Gastroesophageal sphincter (tissue), 4 donors: Measurements from ENCODE around the gene ELMOD2. TPM values are rescaled to one million over a fixed set of nuclear protein-coding genes. Genes with fewer than 3 reads are reported as not detected.
A peak's percentile ranks its signal among the peaks of the same experiment; 100 is the strongest.

ENCODE experiments used
- ATAC-seq: fragments of 150-250 bp; one replicate; pipeline ENCODE4 v1.9.1; 2016; ENCODE audit warnings: mild to moderate bottlenecking, moderate library complexity
- H3K27ac ChIP-seq, 4 donors: fragments of 200-600 bp; sonication (generic) in 3 of 4; 1 replicate in 3 of 4; 2 replicates in 1 of 4; pipeline ENCODE4 v1.5.1; 2016 to 2019
- H3K27me3 ChIP-seq: fragments of 200-600 bp; sonication (generic); one replicate; pipeline ENCODE4 v1.5.1; 2019
- H3K36me3 ChIP-seq, 2 donors: fragments of 200-600 bp; sonication (generic); one replicate each; pipeline ENCODE4 v1.5.1; 2019; ENCODE audit warnings: control low read depth in 1 of 2
- H3K4me1 ChIP-seq, 3 donors: fragments of 200-600 bp; sonication (generic); 1 replicate in 2 of 3; 2 replicates in 1 of 3; pipeline ENCODE4 v1.5.1; 2016 to 2019; ENCODE audit warnings: control low read depth in 2 of 3
- H3K4me3 ChIP-seq, 2 donors: fragments of 200-600 bp; sonication (generic); one replicate each; pipeline ENCODE4 v1.5.1; 2019; ENCODE audit warnings: mild to moderate bottlenecking in 1 of 2, moderate library complexity in 1 of 2
- H3K9me3 ChIP-seq, 3 donors: fragments of 200-600 bp; sonication (generic); one replicate each; pipeline ENCODE4 v1.5.1; 2017 to 2019; ENCODE audit warnings: control low read depth in 2 of 3
- EP300 ChIP-seq: sonication (generic); formaldehyde crosslinking; IDR thresholded peaks from one replicate; pipeline ENCODE4 v1.6.1; 2017; ENCODE audit warnings: antibody characterized with exemption, mild to moderate bottlenecking
- POLR2A ChIP-seq, 2 donors: fragments of 450-650 bp; IDR thresholded peaks; one replicate each; pipeline ENCODE4 v1.6.1; 2017; ENCODE audit warnings: antibody characterized with exemption in 2 of 2, mild to moderate bottlenecking in 2 of 2, moderate library complexity in 1 of 2
- POLR2AphosphoS5 ChIP-seq: sonication (generic); formaldehyde crosslinking; IDR thresholded peaks from one replicate; pipeline ENCODE4 v1.6.1; 2017; ENCODE audit warnings: antibody characterized with exemption
- WGBS, 2 donors: methylation state at CpG; one replicate each; pipeline ENCODE4 v1.1.5; 2018; ENCODE audit warnings: low coverage in 1 of 2; 5-methylcytosine and 5-hydroxymethylcytosine counted together
- total RNA-seq, 4 donors: library from RNA; depleted of rRNA; stranded (reverse); fragments of >200 nt; gene quantifications; one replicate each; pipeline ENCODE4 v1.1.0, GENCODE V29; 2016
- TF ChIP-seq, protein P1 (sequence below), 4 experiments: fragments of 200-600 bp in 2 of 4; fragments of 450-650 bp in 2 of 4; sonication (generic) in 1 of 4; IDR thresholded peaks; one replicate each; pipeline ENCODE4 v1.5.1; 2017 to 2019; ENCODE audit warnings: antibody characterized with exemption in 4 of 4, mild to moderate bottlenecking in 2 of 4, moderate library complexity in 2 of 4

ELMOD2 gene
- total RNA-seq, 4 donors from 2014 or later: 14.1 to 25.2 (median 20.2) TPM

DNA sequence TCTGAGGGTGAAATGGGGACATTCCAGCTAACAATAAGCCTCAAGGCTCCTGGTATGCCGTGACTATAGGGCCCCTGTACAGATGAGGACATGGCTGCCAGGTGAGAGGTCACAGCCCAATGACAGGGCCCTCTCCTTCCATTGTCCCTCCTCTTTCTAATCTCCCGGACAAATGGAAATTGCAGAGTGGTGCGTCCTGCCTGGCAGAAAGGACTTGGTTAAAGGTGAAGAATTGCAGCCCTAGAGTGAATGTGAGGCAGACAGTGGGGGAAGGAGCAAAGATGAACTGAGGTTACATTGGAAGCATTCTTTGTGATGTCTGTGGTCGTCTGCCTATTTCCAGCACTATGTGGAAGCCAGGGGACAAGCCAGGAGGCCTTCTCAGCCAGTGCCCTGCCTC lies 51.5 kb downstream of the ELMOD2 start:
- no peak for ATAC-seq
- Histone ChIP-seq H3K4me1 (peaks cover 0 to 6% (median 0%) of the 10 kb centered on the region in 3 donors), H3K27ac (no peak overlapping the region), H3K27me3 (peaks cover 65% of the 10 kb centered on the region), H3K36me3 (no peaks in the 10 kb centered on the region), H3K4me3 (no peak overlapping the region), H3K9me3 (peaks cover 0 to 15% (median 0%) of the 10 kb centered on the region in 3 donors)
- 100% methylated on average over 1 of the region's 4 CpGs; no CpG with 5 or more reads in 1 of the 2 donors for whole genome bisulfite sequencing, 2 donors
- TF ChIP-seq POLR2A (IDR thresholded peaks at IDR 0.05) (no peak), POLR2AphosphoS5 (no peak), EP300 (no peak)
- TF ChIP-seq, protein P1, sequence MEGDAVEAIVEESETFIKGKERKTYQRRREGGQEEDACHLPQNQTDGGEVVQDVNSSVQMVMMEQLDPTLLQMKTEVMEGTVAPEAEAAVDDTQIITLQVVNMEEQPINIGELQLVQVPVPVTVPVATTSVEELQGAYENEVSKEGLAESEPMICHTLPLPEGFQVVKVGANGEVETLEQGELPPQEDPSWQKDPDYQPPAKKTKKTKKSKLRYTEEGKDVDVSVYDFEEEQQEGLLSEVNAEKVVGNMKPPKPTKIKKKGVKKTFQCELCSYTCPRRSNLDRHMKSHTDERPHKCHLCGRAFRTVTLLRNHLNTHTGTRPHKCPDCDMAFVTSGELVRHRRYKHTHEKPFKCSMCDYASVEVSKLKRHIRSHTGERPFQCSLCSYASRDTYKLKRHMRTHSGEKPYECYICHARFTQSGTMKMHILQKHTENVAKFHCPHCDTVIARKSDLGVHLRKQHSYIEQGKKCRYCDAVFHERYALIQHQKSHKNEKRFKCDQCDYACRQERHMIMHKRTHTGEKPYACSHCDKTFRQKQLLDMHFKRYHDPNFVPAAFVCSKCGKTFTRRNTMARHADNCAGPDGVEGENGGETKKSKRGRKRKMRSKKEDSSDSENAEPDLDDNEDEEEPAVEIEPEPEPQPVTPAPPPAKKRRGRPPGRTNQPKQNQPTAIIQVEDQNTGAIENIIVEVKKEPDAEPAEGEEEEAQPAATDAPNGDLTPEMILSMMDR (IDR thresholded peaks at IDR 0.05): no peak

DNA sequence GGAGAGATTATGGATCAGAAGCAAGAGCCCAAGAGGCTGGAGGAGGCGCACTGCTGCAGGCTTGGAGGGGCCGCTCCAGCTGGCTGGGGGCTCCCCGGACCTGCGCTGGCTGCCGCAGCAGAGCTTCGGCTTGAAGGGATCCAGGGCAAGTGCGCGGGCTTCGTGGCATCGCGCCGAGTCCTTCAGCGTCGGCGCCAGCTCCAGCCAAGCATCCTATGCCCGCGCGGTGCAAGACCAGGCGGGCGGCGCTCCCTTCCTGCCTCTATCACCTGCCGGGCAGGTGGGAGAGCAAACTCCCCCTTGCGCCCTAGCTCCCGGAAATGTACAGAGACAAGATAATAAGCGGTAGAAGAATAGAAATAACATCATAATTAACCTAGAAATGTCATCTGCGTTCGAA lies 55.3 kb downstream of the ELMOD2 start:
- 15 to 22% methylated on average over 8 to 13 of the region's 27 CpGs for WGBS, 2 donors
- Histone ChIP-seq H3K36me3 (no peaks in the 10 kb centered on the region), H3K9me3 (no peaks in the 10 kb centered on the region), H3K4me3 (no peak overlapping the region), H3K27me3 (peaks cover 50% of the 10 kb centered on the region), H3K27ac (no peak overlapping the region), H3K4me1 (peaks cover 0 to 6% (median 0%) of the 10 kb centered on the region in 3 donors)
- TF ChIP-seq, protein P1 (IDR thresholded peaks at IDR 0.05): no peak
- no peak for TF ChIP-seq POLR2AphosphoS5
- no peak for ATAC-seq

DNA sequence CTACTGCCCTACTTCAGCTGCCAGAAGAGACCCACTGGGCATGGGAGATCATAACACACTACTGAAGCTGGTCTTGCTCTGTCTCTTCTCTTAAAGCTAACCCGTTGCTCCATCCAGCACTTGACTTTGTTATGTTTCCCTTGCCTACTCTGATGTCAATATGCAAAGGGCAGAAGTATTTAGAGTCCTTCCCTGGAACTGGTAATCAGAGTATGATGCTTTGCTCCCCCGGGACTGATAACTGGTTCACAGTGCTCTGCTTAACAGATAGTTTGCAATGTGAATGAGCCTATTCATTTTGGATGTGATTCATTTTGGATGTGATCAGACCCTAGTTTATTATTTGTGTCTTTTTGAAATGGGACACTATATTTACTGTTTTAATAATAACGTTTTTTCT lies 57.1 kb downstream of the ELMOD2 start:
- no peaks in the 10 kb centered on the region for H3K9me3 ChIP-seq
- no peak for ATAC-seq
- TF ChIP-seq POLR2AphosphoS5: no peak
- TF ChIP-seq, protein P1 (IDR thresholded peaks at IDR 0.05): no peak
- TF ChIP-seq EP300: no peak
- TF ChIP-seq POLR2A (IDR thresholded peaks at IDR 0.05): no peak
- no peak overlapping the region for H3K4me3 ChIP-seq
- H3K36me3 ChIP-seq: no peaks in the 10 kb centered on the region
- peaks cover 0 to 6% (median 0%) of the 10 kb centered on the region in 3 donors for H3K4me1 ChIP-seq
- peaks cover 50% of the 10 kb centered on the region for H3K27me3 ChIP-seq
- no peak overlapping the region for H3K27ac ChIP-seq
- 42 to 87% methylated on average over 2 to 3 of the region's 3 CpGs for WGBS, 2 donors

DNA sequence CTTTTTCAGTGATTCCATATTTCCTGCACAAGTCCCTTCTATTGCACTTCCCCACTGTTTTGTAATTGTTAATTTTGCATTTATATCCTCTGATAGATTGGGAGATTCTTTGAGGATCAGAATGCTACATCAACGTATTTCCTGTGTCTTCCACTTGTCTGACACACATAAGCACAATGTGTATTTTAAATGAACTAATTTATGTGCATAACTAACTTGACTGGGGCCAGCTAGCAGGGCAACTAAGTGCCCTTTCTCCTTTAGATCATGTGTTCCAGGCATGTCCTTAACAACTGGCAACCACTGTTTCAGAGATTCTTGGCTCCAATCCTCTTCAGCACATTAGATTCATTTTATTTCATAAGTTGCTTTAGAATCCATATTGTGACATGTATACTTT lies 60.5 kb downstream of the ELMOD2 start:
- Histone ChIP-seq H3K36me3 (no peaks in the 10 kb centered on the region), H3K4me1 (peaks cover 0 to 2% (median 0%) of the 10 kb centered on the region in 3 donors), H3K27ac (no peak overlapping the region), H3K9me3 (no peaks in the 10 kb centered on the region), H3K4me3 (no peak overlapping the region), H3K27me3 (peaks cover 17% of the 10 kb centered on the region)
- no peak for TF ChIP-seq POLR2A (IDR thresholded peaks at IDR 0.05)
- no peak for TF ChIP-seq POLR2AphosphoS5
- TF ChIP-seq, protein P1 (IDR thresholded peaks at IDR 0.05): no peak
- TF ChIP-seq EP300: no peak
- 21 to 83% methylated on average over 1 of the region's 1 CpG for WGBS, 2 donors
- ATAC-seq: no peak

DNA sequence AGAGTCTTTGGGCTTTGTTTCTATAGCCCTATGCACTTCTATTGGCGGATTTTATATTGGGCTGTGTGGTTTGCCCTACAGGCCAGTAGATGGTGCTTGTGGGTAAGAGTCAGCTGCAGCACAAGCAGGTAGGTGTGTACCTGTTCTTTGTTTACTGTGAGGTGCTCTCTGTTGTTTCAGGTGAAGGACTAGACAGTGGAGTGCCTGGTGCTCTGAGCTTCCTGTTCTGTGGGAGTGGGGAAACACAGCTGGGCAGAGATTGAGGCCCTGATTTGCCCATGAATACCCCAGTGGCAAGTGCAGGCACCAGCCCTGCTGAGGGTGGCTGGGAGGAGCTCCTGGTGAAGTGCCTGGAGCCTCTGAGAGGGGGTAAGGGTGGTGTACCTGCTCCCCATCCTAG lies 71.1 kb downstream of the ELMOD2 start:
- no peak for ATAC-seq
- WGBS, 2 donors: no CpG with 5 or more reads among the region's 1 CpG
- Histone ChIP-seq H3K27ac (no peak overlapping the region), H3K4me3 (no peak overlapping the region), H3K9me3 (no peaks in the 10 kb centered on the region), H3K4me1 (no peaks in the 10 kb centered on the region), H3K27me3 (peaks cover 5% of the 10 kb centered on the region), H3K36me3 (no peaks in the 10 kb centered on the region)
- TF ChIP-seq EP300: no peak
- no peak for TF ChIP-seq POLR2A (IDR thresholded peaks at IDR 0.05)
- TF ChIP-seq POLR2AphosphoS5: no peak
- TF ChIP-seq, protein P1 (IDR thresholded peaks at IDR 0.05): peak in 2 of 4 experiments; percentile 20 to 23
